GM12872 (cell line): ENCODE data around the gene MRPL10.

ENCODE experiments used
- CTCF ChIP-seq: IDR thresholded peaks from 3 replicates; pipeline ENCODE4 v1.5.1; 2011; ENCODE audit warnings: low read depth, mild to moderate bottlenecking, low read length, moderate library complexity; ENCODE audit not compliant: insufficient read depth

The MRPL10 gene

GRCh38 chr17:47831003-47831933, at the start of gene MRPL10, which contains the start of gene LRRC46:
MRPL10 (minus strand) TSS chr17:47831541; CDS start chr17:47831511, 30 bp downstream.
LRRC46 (plus strand) TSS chr17:47831670; CDS start chr17:47831990, 320 bp downstream.
- TF ChIP-seq CTCF: peak; percentile 31; the same call in 1 of the 3 replicates

GRCh38 chr17:47879776-47880454, 48.6 kb upstream of the MRPL10 start:
- TF ChIP-seq CTCF: no peak

- no peak for TF ChIP-seq CTCF
Observed at GRCh38 chr17:47879028-47879585, 47.8 kb upstream of the MRPL10 start.

GRCh38 chr17:47878203-47879027, 47.1 kb upstream of the MRPL10 start:
- TF ChIP-seq CTCF: no peak

- TF ChIP-seq CTCF: no peak
Observed at GRCh38 chr17:47877368-47878034, 46.2 kb upstream of the MRPL10 start.

- no peak for TF ChIP-seq CTCF
Observed at GRCh38 chr17:47875011-47875985, 44.0 kb upstream of the MRPL10 start.
